K562 (cell line): ENCODE results near the gene U2SURP. TPM values are rescaled to one million over a fixed set of nuclear protein-coding genes. Genes with fewer than 3 reads are reported as not detected.

Source experiments
- E2F4 ChIP-seq: sonication (generic); formaldehyde crosslinking; IDR thresholded peaks from 2 replicates; pipeline ENCODE4 v1.8.0; 2022; ENCODE audit warnings: mild to moderate bottlenecking, low read depth, missing genetic modification reagents
- FOSL1 ChIP-seq: fragments of 200-800 bp; sonication (Bioruptor generic); conservative IDR thresholded peaks from 2 replicates; pipeline ENCODE4 v1.6.1; 2016; ENCODE audit warnings: missing genetic modification characterization, missing compliant biosample characterization
- HDAC2 ChIP-seq: fragments of 450-650 bp; IDR thresholded peaks from 2 replicates; pipeline ENCODE4 v1.6.1; 2016; ENCODE audit warnings: mild to moderate bottlenecking
- HNRNPH1 ChIP-seq: fragments of 200-400 bp; formaldehyde crosslinking; optimal IDR thresholded peaks from 2 replicates; pipeline ENCODE3; 2017; ENCODE audit warnings: low read depth, mild to moderate bottlenecking, low read length, moderate library complexity
- HNRNPLL ChIP-seq: fragments of 200-400 bp; formaldehyde crosslinking; IDR thresholded peaks from 2 replicates; pipeline ENCODE4 v1.6.1; 2017; ENCODE audit warnings: low read length, low read depth, mild to moderate bottlenecking; ENCODE audit not compliant: poor library complexity, severe bottlenecking
- IRF1 ChIP-seq: sonication (generic); formaldehyde crosslinking; IDR thresholded peaks from 2 replicates; pipeline ENCODE4 v1.8.0; 2022; ENCODE audit warnings: missing genetic modification reagents, mild to moderate bottlenecking, borderline replicate concordance
- KDM4B ChIP-seq, 2 experiments: fragments of 450-650 bp in 1 of 2; sonication (generic) in 1 of 2; IDR thresholded peaks; 2 replicates each; pipeline ENCODE4 v1.6.1; 2016 to 2017; ENCODE audit warnings: borderline replicate concordance in 2 of 2, antibody characterized with exemption in 1 of 2, low read depth in 1 of 2, mild to moderate bottlenecking in 1 of 2
- NCOA4 ChIP-seq: fragments of 450-650 bp; IDR thresholded peaks from 2 replicates; pipeline ENCODE4 v1.6.1; 2018; ENCODE audit warnings: mild to moderate bottlenecking; ENCODE audit not compliant: partially characterized antibody
- NELFE ChIP-seq: IDR thresholded peaks from 2 replicates; pipeline ENCODE4 v1.6.1; 2011; ENCODE audit warnings: mild to moderate bottlenecking; ENCODE audit not compliant: insufficient read depth, insufficient read length
- NUFIP1 ChIP-seq: fragments of 450-650 bp; IDR thresholded peaks from 2 replicates; pipeline ENCODE4 v1.6.1; 2018; ENCODE audit not compliant: partially characterized antibody
- REST ChIP-seq, 2 experiments: fragments of 450-650 bp; formaldehyde crosslinking in 1 of 2; IDR thresholded peaks; 2 replicates each; pipeline versions ENCODE4 v1.4.0 to v1.6.1; 2014 to 2020; ENCODE audit warnings: mild to moderate bottlenecking in 2 of 2, borderline replicate concordance in 1 of 2, low read depth in 1 of 2
- RFX7 ChIP-seq: fragments of 250-450 bp; sonication (Bioruptor Pico); IDR thresholded peaks from 2 replicates; pipeline ENCODE4 v1.5.1; 2021; ENCODE audit warnings: mild to moderate bottlenecking
- SMAD2 ChIP-seq: fragments of 150-350 bp; IDR thresholded peaks from 2 replicates; pipeline ENCODE4 v1.6.1; 2014; ENCODE audit warnings: low read depth, mild to moderate bottlenecking, low read length
- TFAM ChIP-seq: fragments of 250-450 bp; sonication (Bioruptor Pico); conservative IDR thresholded peaks from 2 replicates; pipeline ENCODE4 v1.5.0; 2021; ENCODE audit warnings: mild to moderate bottlenecking, moderate library complexity
- ZC3H8 ChIP-seq: fragments of 450-650 bp; IDR thresholded peaks from 2 replicates; pipeline ENCODE4 v1.6.1; 2017
- ZNF224 ChIP-seq: sonication (generic); formaldehyde crosslinking; IDR thresholded peaks from 2 replicates; pipeline ENCODE4 v1.8.0; 2022; ENCODE audit warnings: mild to moderate bottlenecking, missing genetic modification reagents
- ZNF239 ChIP-seq: fragments of 250-450 bp; sonication (Bioruptor Pico); IDR thresholded peaks from 2 replicates; pipeline ENCODE4 v1.4.0; 2020; ENCODE audit warnings: mild to moderate bottlenecking
- ZNF830 ChIP-seq: fragments of 250-450 bp; sonication (Bioruptor Pico); IDR thresholded peaks from 2 replicates; pipeline ENCODE4 v1.5.0; 2021; ENCODE audit warnings: mild to moderate bottlenecking
- polyA plus RNA-seq, 8 experiments: library from polyadenylated mRNA; depleted of rRNA in 4 of 8; stranded (reverse) in 5 of 8; unstranded in 3 of 8; fragments of >200 nt; fragmentation: Nextera tagmentation in 2 of 8; fragmentation: Illumina TruSeq in 1 of 8; extraction: Ambion mirVana in 2 of 8; extraction: Trizol in 1 of 8; gene quantifications; 2 replicates each; pipeline versions ENCODE4 v1.2.1 to v1.2.3, GENCODE V29; 2011 to 2014; ENCODE audit warnings: inconsistent platforms in 1 of 8, missing spikeins in 1 of 8
- total RNA-seq, 7 experiments: library from RNA; depleted of rRNA in 6 of 7; stranded (reverse); fragments of >200 nt in 6 of 7; fragmentation: Illumina TruSeq in 2 of 7; extraction: Trizol in 2 of 7; gene quantifications; 2 replicates each; pipeline versions ENCODE4 v1.2.1 to v1.2.3, GENCODE V29; 2011 to 2021; ENCODE audit warnings: low replicate concordance in 1 of 7

Gene U2SURP
- total and polyA plus RNA-seq, 9 of the 15 experiments (the other 6 are each of a cell fraction or from before 2014, with no cell fraction given) = 128 to 322 (median 191) TPM

- TF ChIP-seq REST (IDR thresholded peaks at IDR 0.05; ENCODE audit: borderline replicate concordance) (peak; percentile 99), REST (CRISPR knock-in tag; IDR thresholded peaks at IDR 0.05; ENCODE audit: low read depth) (no peak), NUFIP1 (no peak), NELFE (no peak), HDAC2 (peak; percentile 12; the same call in 1 of the 2 replicates), HNRNPH1 (no peak), FOSL1 (tag) (peak; percentile 42), NCOA4 (peak; percentile 88), KDM4B (IDR thresholded peaks at IDR 0.05; ENCODE audit: borderline replicate concordance in 2 of 2, low read depth in 1 of 2) (0 out of 4 replicates have a peak, but pooled peaks of 1 of the 2 experiments have one; percentile 72), ZC3H8 (no peak), IRF1 (no peak), E2F4 (CRISPR knock-in tag) (peak; percentile 80; the same call in 1 of the 2 replicates), RFX7 (CRISPR knock-in tag) (no peak), ZNF830 (no peak), TFAM (CRISPR knock-in tag) (no peak), HNRNPLL (peak; percentile 67), SMAD2 (no peak), ZNF239 (CRISPR knock-in tag) (no peak), ZNF224 (no peak)
These were observed at the start of gene U2SURP (continued) for GRCh38 chr3:143001369-143002082.
